Karpas-422 (cell line): ENCODE results near the gene SLC30A4. TPM values are rescaled to one million over a fixed set of nuclear protein-coding genes. Genes with fewer than 3 reads are reported as not detected.

Experiments used
- DNase-seq: peaks from one replicate; pipeline ENCODE4 v3.0.0-alpha.2; 2015
- H2AFZ ChIP-seq: fragments of 200-600 bp; sonication (generic); 2 replicates; pipeline ENCODE4 v1.6.1; 2014; ENCODE audit warnings: antibody characterized with exemption, low read length, mixed read lengths
- H3K27ac ChIP-seq: fragments of 200-600 bp; sonication (generic); 2 replicates; pipeline ENCODE4 v1.5.1; 2014; ENCODE audit warnings: mild to moderate bottlenecking, low read length, moderate library complexity
- H3K27me3 ChIP-seq: fragments of 200-600 bp; sonication (generic); 2 replicates; pipeline ENCODE4 v1.6.1; 2014; ENCODE audit warnings: low read length, mixed read lengths
- H3K36me3 ChIP-seq: fragments of 200-600 bp; sonication (generic); 2 replicates; pipeline ENCODE4 v1.6.1; 2014; ENCODE audit warnings: low read length, mixed read lengths; ENCODE audit not compliant: insufficient read depth
- H3K4me1 ChIP-seq: fragments of 200-600 bp; sonication (generic); 2 replicates; pipeline ENCODE4 v1.6.1; 2014; ENCODE audit warnings: mild to moderate bottlenecking, low read length, mixed read lengths
- H3K4me2 ChIP-seq: fragments of 200-600 bp; sonication (generic); 2 replicates; pipeline ENCODE4 v1.6.1; 2014; ENCODE audit warnings: low read length, low read depth, mild to moderate bottlenecking; ENCODE audit not compliant: poor library complexity, severe bottlenecking
- H3K4me3 ChIP-seq: fragments of 200-600 bp; sonication (generic); 2 replicates; pipeline ENCODE4 v1.5.1; 2014; ENCODE audit warnings: mild to moderate bottlenecking, antibody characterized with exemption, low read length, mixed read lengths
- H3K79me2 ChIP-seq: fragments of 200-600 bp; sonication (generic); 2 replicates; pipeline ENCODE4 v1.6.1; 2014; ENCODE audit warnings: mild to moderate bottlenecking, low read length, mixed read lengths
- H3K9ac ChIP-seq: fragments of 200-600 bp; sonication (generic); 2 replicates; pipeline ENCODE4 v1.6.0; 2014; ENCODE audit warnings: low read length
- H3K9me2 ChIP-seq: fragments of 200-600 bp; sonication (generic), shearing (Covaris generic); replicated peaks from 2 replicates; pipeline ENCODE4 v1.6.0; 2014; ENCODE audit warnings: mild to moderate bottlenecking, low read length, moderate library complexity; ENCODE audit not compliant: insufficient read depth
- H3K9me3 ChIP-seq: fragments of 300-700, 200-600 bp; sonication (generic); 2 replicates; pipeline ENCODE4 v1.6.1; 2014; ENCODE audit warnings: low read length, mixed read lengths
- H4K20me1 ChIP-seq: fragments of 200-600 bp; sonication (generic); 2 replicates; pipeline ENCODE4 v1.6.1; 2014; ENCODE audit warnings: mild to moderate bottlenecking, antibody characterized with exemption, low read length, low read depth; ENCODE audit not compliant: insufficient read depth
- total RNA-seq: library from RNA; depleted of rRNA; stranded (reverse); fragments of >200 nt; shearing (Covaris generic); gene quantifications from 2 replicates; pipeline ENCODE4 v1.2.3, GENCODE V29; 2014; ENCODE audit warnings: low replicate concordance

The SLC30A4 gene
- total RNA-seq, 1 experiment from 2014 or later: not detected

DNA sequence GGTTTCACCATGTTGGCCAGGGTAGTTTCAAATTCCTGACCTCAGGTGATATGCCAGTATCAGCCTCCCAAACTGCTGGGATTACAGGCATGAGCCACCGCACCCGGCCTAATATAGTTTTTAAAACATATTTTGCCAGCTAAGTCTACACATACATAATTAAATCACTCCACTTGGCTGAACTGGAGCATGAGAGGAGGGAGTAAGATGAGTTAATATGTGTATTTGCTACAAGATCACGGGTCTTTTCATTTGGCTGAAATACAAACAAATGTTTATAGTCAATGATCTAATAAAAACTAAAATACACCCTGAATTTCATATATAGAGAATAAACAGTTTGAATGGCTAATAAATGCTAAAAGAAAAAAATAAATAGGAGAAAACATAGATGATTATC is 25.3 kb downstream of the SLC30A4 start:
- no peaks in the 10 kb centered on the region for H3K27me3 ChIP-seq
- no peaks in the 10 kb centered on the region for H3K79me2 ChIP-seq
- H3K9ac ChIP-seq: no peak overlapping the region
- no peak overlapping the region for H2AFZ ChIP-seq
- H3K4me3 ChIP-seq: no peak overlapping the region
- H3K36me3 ChIP-seq: no peaks in the 10 kb centered on the region
- no peak overlapping the region for H3K27ac ChIP-seq
- no peak overlapping the region for H3K4me2 ChIP-seq
- H3K9me3 ChIP-seq: no peaks in the 10 kb centered on the region
- no peak for DNase-seq
- no peaks in the 10 kb centered on the region for H4K20me1 ChIP-seq
- no peaks in the 10 kb centered on the region for H3K4me1 ChIP-seq
- H3K9me2 ChIP-seq: no peaks in the 10 kb centered on the region

DNA sequence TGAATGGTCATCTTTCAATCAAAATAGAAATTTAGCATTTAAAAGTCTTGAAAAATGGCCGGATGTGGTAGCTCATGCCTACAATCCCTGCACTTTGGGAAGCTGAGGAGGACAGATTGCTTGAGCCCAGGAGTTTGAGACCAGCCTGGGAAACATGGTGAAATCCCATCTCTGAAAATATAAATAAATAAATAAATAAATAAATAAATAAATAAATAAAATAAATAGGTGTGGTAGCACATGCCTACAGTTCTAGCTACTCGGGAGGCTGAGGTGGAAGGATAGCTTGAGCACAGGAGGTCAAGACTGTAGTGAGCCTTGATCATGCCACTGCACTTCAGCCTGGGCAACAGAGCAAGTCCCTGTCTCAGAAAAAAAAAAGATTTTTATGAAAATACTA is 25.9 kb downstream of the SLC30A4 start:
- no peaks in the 10 kb centered on the region for H3K36me3 ChIP-seq
- no peak for DNase-seq
- H3K9ac ChIP-seq: no peak overlapping the region

DNA sequence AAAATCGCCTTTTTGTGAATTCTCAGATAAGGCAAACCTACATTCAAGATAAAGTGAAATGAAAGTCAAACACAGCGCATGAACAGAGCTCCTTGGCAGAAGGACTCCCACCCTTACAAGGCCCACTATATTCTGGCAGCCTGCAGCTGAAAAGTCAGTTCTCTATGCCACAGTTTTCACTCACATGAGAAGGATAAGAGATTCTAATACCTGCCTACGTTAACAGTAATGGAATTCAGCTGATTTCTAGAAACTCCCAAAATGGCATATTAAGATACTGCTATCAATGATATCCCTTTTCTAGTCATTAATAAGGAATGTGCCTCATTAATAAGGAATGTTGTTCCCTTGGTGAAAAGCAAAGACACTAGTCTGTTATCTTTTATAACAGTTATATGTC is 27.0 kb downstream of the SLC30A4 start:
- Histone ChIP-seq H2AFZ (no peak overlapping the region), H3K79me2 (no peaks in the 10 kb centered on the region), H3K27ac (no peak overlapping the region), H3K9me2 (no peaks in the 10 kb centered on the region), H4K20me1 (no peaks in the 10 kb centered on the region), H3K9me3 (no peaks in the 10 kb centered on the region), H3K27me3 (no peaks in the 10 kb centered on the region), H3K9ac (no peak overlapping the region), H3K4me3 (no peak overlapping the region), H3K4me2 (no peak overlapping the region), H3K4me1 (no peaks in the 10 kb centered on the region), H3K36me3 (no peaks in the 10 kb centered on the region)
- DNase-seq: no peak

More for the DNA sequence above, 25.9 kb downstream of the SLC30A4 start:
- Histone ChIP-seq H3K9me2 (no peaks in the 10 kb centered on the region), H3K4me2 (no peak overlapping the region), H3K27ac (no peak overlapping the region), H3K4me3 (no peak overlapping the region), H2AFZ (no peak overlapping the region), H3K79me2 (no peaks in the 10 kb centered on the region), H3K4me1 (no peaks in the 10 kb centered on the region), H4K20me1 (no peaks in the 10 kb centered on the region), H3K27me3 (no peaks in the 10 kb centered on the region), H3K9me3 (no peaks in the 10 kb centered on the region)

DNA sequence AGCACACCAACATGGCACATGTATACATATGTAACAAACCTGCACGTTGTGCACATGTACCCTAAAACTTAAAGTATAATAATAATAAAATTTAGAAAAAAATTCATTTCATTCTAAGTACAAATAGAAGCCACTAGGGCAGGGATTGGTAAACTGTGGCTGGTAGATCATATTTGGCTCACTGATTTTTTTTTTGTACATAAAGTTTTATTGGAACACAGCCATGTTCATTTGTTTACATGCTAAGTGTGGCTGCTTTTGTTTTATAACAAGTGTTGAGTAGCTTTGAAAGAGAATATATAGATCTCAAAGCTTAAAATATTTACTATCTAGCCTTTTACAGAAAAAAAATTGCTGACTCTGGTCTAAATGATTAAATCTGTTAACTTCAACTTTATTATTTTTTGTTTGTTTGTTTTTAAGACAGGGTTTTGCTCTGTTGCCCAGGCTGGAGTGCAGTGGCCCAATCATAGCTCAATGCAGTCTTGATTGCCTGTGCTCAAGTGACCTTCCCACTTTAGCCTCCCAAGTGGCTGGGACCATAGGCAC is 32.8 kb downstream of the SLC30A4 start:
- no peaks in the 10 kb centered on the region for H4K20me1 ChIP-seq
- H3K4me2 ChIP-seq: no peak overlapping the region
- no peaks in the 10 kb centered on the region for H3K79me2 ChIP-seq
- no peak for DNase-seq
- no peaks in the 10 kb centered on the region for H3K4me1 ChIP-seq
- no peaks in the 10 kb centered on the region for H3K36me3 ChIP-seq
- H3K9ac ChIP-seq: no peak overlapping the region
- H3K4me3 ChIP-seq: no peak overlapping the region
- H2AFZ ChIP-seq: no peak overlapping the region
- no peaks in the 10 kb centered on the region for H3K9me2 ChIP-seq
- H3K27me3 ChIP-seq: no peaks in the 10 kb centered on the region
- no peak overlapping the region for H3K27ac ChIP-seq
- H3K9me3 ChIP-seq: no peaks in the 10 kb centered on the region

DNA sequence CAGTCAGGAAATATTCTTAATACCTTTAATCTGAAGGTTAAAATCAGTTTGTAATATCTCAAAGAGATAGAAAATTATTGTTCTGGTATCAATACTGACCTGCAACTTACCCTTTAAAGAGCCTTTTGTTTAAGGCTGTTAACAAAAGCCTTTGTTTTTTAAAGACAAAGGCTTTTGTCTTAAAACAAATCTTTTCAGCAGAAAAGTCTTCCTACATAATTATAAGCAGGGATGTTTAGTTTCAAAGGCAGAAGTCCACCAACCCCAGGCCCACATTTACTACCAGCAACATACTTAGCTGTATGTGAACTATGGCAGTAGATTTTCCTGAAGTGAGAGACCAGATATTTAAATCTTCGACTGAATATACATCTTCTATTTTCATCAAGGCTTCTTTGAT is 36.2 kb downstream of the SLC30A4 start:
- Histone ChIP-seq H3K27me3 (no peaks in the 10 kb centered on the region), H4K20me1 (no peaks in the 10 kb centered on the region), H2AFZ (no peak overlapping the region), H3K4me1 (no peaks in the 10 kb centered on the region), H3K9me2 (no peaks in the 10 kb centered on the region), H3K9me3 (no peaks in the 10 kb centered on the region), H3K79me2 (no peaks in the 10 kb centered on the region), H3K4me3 (no peak overlapping the region), H3K36me3 (no peaks in the 10 kb centered on the region), H3K9ac (no peak overlapping the region), H3K27ac (no peak overlapping the region), H3K4me2 (no peak overlapping the region)
- DNase-seq: no peak

DNA sequence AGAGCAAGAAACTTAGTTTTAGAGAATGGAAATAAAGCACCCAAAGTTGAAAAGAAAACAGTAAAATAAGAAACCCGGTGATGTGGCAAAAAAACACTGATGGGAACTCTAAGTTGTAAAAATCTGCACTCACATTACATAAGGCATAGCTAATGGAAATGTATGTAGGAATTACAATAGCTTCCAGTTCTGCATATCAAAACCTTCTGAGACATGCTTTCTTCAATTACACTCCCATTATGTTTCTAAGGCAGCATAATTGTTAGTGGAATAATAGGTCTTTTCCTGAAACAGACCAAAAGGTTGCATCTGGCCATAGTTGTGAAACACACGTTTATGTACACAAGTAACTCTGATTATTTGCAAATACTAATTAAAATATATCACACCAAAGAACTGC is 41.4 kb downstream of the SLC30A4 start:
- no peaks in the 10 kb centered on the region for H3K9me2 ChIP-seq
- no peak overlapping the region for H3K4me2 ChIP-seq
- no peaks in the 10 kb centered on the region for H3K27me3 ChIP-seq
- H3K4me1 ChIP-seq: no peaks in the 10 kb centered on the region
- no peaks in the 10 kb centered on the region for H3K9me3 ChIP-seq
- H3K4me3 ChIP-seq: no peak overlapping the region
- no peak for DNase-seq
- H3K36me3 ChIP-seq: no peaks in the 10 kb centered on the region
- no peak overlapping the region for H2AFZ ChIP-seq
- no peaks in the 10 kb centered on the region for H3K79me2 ChIP-seq
- no peak overlapping the region for H3K27ac ChIP-seq
- no peak overlapping the region for H3K9ac ChIP-seq
- H4K20me1 ChIP-seq: no peaks in the 10 kb centered on the region

DNA sequence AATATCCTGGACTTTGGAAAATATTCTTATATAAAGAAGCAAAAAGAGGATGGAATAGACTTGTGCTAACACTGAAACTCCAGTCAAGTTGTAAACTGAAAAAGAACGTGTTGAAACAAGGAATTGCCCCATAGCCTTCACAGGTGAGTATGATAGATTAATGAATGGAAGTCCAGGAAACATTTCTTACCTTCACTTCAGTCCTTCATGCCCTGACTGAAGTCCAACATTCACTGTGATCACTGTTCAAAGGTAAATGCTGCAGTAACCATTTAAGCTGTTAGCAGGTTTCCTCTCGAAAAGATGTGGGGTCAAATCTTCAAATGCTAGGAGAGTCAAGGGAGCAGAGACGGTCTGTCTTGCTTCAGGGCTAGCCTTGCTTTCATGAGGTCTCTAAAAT is 46.1 kb downstream of the SLC30A4 start:
- no peaks in the 10 kb centered on the region for H3K9me3 ChIP-seq
- no peaks in the 10 kb centered on the region for H3K9me2 ChIP-seq
- no peak overlapping the region for H3K4me3 ChIP-seq
- H4K20me1 ChIP-seq: no peaks in the 10 kb centered on the region
- no peaks in the 10 kb centered on the region for H3K4me1 ChIP-seq
- H2AFZ ChIP-seq: no peak overlapping the region
- no peak overlapping the region for H3K9ac ChIP-seq
- no peak for DNase-seq
- H3K27ac ChIP-seq: no peak overlapping the region
- no peak overlapping the region for H3K4me2 ChIP-seq
- H3K79me2 ChIP-seq: no peaks in the 10 kb centered on the region
- H3K36me3 ChIP-seq: no peaks in the 10 kb centered on the region
- H3K27me3 ChIP-seq: no peaks in the 10 kb centered on the region

DNA sequence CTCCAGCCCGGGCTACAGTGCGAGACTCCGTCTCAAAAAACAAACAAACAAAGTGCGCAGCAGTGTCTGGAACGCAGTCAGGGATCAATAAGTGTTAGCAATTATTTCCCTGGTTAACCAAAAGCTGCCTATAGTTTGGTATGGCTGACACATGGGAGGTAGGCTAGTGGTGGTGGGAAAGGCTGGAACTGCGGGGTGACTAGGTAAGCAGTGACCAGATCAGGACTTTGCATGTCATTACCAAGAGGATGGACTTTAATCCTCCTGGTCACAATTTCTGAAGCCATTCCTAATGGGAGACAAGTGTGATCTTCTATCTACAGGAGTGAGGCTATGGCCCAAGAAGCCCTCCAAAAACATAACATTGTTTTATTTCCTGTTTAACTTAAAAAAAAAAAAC is 47.8 kb downstream of the SLC30A4 start:
- Histone ChIP-seq H3K27me3 (no peaks in the 10 kb centered on the region), H2AFZ (no peak overlapping the region), H3K27ac (no peak overlapping the region), H4K20me1 (no peaks in the 10 kb centered on the region), H3K9me2 (no peaks in the 10 kb centered on the region), H3K4me3 (no peak overlapping the region), H3K9me3 (no peaks in the 10 kb centered on the region), H3K36me3 (no peaks in the 10 kb centered on the region), H3K9ac (no peak overlapping the region), H3K79me2 (no peaks in the 10 kb centered on the region), H3K4me1 (no peaks in the 10 kb centered on the region), H3K4me2 (no peak overlapping the region)
- DNase-seq: no peak

DNA sequence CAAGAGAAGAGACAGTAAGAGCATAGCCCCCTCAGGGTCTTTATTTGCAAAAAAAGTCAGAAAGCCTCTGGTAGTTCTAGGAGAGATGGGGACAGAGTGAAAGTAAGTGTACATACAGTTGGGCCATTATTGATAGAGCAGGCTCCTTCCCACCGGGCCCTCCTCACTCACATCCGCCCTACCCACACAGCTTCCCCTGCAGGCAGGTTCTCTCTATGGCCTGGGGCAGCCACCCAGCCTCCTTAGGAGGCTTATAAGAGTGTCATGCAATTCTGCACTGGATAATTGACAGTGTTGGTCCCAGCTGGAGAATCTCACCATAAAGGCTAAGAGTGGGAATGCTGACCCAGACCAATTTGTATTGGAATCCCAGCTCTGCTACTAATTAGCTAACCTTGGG is 49.5 kb downstream of the SLC30A4 start:
- Histone ChIP-seq H3K9me2 (no peaks in the 10 kb centered on the region), H4K20me1 (no peaks in the 10 kb centered on the region), H3K9ac (no peak overlapping the region), H3K36me3 (no peaks in the 10 kb centered on the region), H3K4me3 (no peak overlapping the region), H3K79me2 (no peaks in the 10 kb centered on the region), H3K27me3 (no peaks in the 10 kb centered on the region), H3K4me2 (no peak overlapping the region), H2AFZ (no peak overlapping the region), H3K9me3 (no peaks in the 10 kb centered on the region), H3K4me1 (no peaks in the 10 kb centered on the region), H3K27ac (no peak overlapping the region)
- DNase-seq: no peak
